Stimulated activated CD4-positive, alpha-beta T cell treated with anti-CD3 and anti-CD28 coated beads, TNF-alpha, amount 100 ng/mL, for 24 hours (primary cell): ENCODE measurements around the gene TNFAIP3.
A peak's percentile ranks its signal among the peaks of the same experiment; 100 is the strongest.

Source experiments
- DNase-seq, 3 experiments: peaks; one replicate each; pipeline ENCODE4 v3.0.0-alpha.2; 2020; ENCODE audit warnings: low read depth in 3 of 3

TNFAIP3 gene

GRCh38 chr6:137902699-137903098 lies 35.6 kb downstream of the TNFAIP3 start:
- no peak for DNase-seq

- no peak for DNase-seq
Measured at GRCh38 chr6:137903274-137903932, 36.3 kb downstream of the TNFAIP3 start.

GRCh38 chr6:137903933-137904821 lies 37.1 kb downstream of the TNFAIP3 start:
- peak in 1 of 3 experiments; percentile 59 for DNase-seq

DNA sequence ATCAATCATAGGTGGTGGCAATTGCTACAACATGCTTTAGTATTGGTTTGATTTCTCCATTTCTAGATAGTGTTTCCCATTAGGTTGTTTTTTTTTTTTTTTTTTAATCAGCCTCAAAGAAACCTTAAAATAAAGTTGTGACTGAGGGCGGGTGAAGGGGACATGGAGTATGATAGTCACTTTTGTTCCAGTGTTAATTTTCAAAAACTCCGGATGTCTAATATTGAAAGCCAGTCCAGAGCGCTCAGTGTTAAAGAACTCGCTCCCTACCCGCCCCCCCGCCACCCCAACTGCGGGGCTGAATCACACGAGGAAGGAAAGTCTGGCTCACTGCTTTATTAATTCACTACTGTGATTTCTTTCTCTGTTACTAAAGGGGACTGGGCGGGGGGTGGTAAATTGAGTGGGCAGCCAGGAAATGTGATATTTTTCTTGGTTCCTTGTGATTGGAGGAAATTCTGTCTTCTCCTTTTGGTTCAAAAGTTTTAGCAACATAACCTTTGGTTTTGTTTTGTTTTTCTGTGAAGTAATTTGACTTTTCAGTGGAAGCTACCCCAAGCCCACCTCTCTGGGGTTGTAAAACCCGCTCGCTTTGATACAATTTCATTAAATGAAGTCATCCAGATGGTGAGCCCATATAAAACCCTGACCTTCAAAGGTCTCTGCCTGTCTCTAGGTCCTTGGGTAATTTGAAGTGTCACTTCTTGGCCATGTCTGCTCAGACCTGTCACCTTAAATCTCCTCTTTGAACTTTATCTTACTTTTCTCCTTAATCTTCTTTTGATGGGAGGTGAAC lies 38.0 kb downstream of the TNFAIP3 start:
- peak; percentile 71 to 90 (median 74) for DNase-seq

DNA sequence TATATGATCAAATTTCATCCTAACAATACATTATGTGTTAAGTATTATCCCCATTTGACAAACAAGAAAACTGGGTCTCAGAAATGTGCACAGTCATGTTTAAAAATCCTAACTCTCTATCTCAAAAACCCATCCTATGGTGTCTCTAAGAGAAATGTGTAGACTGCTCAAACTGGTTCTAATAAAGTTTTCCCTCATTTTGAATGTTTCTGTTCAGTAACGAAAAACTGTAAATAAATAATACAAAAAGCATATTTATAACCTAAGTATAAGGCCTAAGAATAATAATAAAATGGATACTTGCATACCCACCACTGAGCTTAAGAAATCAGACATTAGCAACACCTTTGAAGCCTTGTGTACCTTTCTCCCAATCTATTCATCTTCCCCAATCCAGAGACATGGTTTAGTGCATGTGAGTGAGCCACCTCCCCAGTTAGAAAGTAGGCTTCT lies 39.0 kb downstream of the TNFAIP3 start:
- DNase-seq = no peak

DNA sequence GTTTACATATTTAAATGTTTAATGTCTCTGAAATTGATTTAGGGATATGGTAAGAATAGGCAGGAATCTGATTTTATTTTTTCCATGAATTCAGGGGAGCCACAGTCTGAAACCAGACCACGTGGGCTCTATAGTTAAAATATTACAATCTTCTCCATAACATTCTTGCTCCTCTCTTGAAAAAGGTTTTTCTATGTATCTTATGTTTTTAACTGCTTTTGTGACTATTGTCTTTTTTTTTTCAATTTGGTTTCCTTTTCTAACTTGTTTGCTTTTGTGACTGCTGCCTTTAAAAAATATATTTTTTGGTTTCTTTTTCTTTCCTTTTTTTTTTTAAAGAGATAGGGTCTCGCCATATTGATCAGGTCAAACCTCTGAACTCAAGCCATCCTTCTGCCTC lies 40.1 kb downstream of the TNFAIP3 start:
- no peak for DNase-seq

DNA sequence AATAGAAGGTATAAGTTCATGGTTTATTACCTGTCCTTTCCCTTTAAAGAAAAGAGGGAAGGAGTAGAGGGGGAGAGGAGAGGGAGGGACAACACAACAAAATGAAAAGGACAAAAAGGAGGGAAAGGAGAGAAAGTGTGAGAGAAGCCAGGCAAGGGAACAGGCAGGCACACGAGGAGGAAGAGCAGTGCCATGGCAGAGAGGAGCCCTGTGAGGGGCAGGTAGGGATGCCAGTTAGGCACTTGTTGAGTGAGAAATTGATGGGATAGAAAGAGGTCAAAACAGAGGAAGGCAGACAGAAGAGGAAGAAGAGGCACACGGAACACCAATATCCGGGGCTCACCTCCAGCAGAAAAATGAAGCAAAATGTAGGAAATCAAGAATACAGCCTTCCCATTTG lies 42.5 kb downstream of the TNFAIP3 start:
- DNase-seq = no peak

DNA sequence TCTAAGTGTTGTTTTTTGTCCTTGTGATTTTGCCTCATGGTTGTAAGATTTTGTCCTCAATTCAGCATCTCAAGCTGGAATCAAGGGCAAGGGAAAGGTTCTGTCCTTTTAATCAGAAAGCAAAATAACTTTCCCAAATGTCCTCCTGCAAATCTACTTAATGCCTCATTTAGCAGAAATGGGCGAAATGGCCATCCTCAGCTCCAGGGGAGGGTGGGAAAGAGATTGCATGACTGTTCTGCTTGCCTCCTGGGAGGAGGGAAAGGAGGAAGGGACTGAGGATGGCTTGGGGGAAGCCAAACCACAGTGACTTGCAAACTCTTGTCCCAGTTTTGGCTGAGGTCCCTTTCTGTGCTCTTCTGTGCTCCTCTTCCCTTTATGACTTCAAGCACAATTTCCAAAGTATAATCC lies 43.4 kb downstream of the TNFAIP3 start:
- DNase-seq = no peak

DNA sequence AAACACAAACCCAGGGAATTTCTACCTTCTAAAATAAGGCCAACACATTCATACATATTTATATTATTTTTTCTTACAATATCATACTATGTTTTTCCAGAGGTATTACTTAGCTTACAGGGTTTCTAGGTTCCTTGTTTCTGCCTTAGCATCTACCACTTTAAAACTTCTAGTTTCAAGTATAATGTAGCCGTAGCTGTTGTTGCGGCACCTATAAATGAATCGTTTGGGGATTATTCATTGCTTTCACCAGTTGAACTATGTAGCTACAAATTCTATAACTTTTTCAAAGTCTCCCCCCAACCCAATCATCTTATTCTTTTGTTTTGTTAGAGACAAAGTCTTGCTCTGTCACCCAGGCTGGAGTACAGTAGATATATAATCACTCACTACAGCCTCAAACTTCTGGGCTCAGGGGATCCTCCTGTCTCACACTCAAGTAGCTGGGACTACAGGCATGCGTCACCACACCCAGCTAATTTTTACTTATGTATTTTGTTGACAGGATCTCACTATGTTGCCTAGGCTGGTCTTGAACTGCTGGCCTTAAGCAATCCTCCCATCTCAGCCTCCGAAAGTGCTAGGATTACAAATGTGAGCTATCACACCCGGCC lies 43.9 kb downstream of the TNFAIP3 start:
- DNase-seq = no peak

DNA sequence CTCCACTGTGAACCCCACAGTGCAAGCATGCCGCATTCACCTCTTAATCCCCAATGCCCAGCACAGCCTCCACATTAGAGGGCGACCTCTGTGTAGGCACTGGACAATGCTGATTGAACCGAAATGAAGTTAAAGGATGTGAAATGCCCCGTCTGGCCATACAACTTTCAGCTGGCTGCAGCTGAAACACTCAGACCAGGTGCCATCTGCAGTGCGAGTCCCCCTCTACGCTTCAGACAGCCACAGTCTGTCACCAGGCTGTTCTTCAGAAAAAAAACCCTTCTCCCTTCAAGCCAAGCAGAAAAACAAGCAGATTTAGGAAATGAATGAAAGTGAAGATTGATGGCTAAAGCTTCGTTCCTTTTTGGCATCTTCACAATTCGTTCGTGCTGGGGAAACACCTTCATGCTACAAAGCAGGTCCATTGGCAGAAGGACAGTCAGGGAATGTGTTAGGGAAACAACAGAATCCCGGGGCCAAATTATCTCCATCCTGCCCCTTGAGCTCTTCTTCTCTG lies 44.7 kb downstream of the TNFAIP3 start:
- no peak for DNase-seq

DNA sequence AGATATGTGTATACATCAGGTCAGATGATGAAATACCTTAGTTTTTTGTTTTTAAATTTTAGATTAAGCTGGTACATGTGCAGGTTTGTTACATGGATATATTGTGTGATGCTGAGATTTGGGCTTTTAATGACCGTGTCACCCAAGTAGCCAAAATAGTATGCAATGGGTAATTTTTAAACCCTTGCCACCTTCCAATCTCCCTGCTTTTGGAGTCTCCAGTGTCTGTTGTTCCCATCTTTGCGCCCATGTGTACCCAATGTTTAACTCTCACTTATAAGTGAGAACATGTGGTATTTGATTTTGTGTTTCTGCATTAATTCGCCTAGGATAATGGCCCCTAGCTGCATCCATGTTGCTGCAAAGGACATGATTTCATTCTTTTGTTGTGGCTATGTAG lies 45.8 kb downstream of the TNFAIP3 start:
- DNase-seq = no peak

DNA sequence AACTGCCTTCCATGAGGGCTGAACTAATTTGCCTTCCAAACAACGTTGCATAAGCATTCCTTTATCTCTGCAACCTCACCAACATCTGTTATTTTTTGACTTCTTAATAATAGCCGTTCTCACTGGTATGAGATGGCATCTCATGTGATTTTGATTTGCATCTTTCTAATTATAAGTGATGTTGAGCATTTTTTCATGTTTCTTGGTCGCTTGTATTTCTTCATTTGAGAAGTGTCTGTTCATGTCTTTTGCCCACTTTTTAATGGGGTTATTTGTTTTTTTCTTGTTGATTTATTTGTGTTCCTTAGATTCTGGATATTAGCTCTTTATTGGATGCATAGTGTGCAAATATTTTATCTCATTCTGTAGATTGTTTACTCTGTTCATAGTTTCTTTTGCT lies 46.4 kb downstream of the TNFAIP3 start:
- DNase-seq = no peak

DNA sequence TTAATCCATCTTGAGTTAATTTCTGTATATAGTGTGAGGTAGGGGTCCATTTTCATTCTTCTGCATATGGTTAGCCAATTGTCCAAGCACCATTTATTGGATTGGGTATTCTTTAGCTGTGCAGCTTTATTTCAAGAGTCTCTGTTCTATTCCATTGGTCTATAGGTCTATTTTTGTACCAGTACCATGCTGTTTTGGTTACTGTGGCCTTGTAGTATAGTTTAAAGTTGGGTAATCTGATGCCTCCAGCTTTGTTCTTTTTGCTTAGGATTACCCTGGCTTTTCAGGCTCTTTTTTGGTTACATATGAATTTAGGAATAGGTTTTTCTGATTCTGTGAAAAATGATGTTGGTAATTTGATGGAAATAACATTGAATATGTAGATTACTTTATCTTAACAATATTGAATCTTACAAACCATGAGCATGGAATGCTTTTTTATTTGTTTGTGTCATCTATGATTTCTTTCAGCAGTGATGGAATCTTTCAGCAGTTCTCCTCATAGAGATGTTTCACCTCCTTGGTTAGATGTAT lies 47.0 kb downstream of the TNFAIP3 start:
- no peak for DNase-seq

DNA sequence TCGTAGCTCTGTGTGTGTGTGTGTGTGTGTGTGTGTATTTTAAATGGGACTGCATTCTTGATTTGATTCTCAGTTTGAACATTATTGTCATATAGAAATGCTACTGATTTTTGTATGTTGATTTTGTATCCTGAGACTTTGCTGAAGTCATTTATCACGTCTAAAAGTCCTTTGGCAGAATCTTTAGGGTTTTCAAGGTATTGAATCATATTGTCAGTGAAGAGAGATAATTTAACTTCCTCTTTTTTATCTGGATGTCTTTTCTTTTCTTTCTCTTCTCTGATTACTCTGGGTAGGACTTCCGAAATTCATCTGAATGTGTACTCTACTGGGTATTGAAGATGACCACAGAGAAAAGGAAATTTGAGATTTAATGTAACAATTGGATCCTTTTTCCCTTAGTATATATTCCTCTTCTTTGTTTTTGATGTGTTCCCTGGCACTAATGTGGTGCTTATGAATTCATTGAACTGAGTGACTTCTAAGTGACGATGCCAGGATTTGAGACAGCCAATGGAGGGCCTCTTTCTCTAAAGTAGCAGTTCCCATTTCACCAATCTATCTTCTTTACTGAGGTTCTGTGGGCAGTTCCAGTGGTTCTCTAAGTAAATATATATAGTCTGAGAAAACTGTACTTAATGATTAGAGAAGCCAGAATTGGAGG lies 47.6 kb downstream of the TNFAIP3 start:
- DNase-seq = no peak

DNA sequence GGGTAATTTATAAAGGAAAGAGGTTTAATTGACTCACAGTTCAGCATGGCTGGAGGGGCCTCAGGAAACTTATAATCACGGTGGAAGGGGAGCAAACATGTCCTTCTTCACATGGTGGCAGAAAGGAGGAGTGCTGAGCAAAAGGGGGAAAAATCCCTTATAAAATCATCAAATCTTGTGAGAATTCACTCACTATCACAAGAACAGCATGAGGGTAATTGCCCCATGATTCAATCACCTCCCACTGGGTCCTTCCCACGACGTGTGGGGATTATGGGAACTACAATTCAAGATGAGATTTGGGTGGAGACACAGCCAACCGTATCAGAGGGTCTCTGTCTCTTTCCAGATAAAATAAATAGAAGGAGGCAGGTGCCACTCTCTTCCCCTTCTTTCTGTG lies 48.7 kb downstream of the TNFAIP3 start:
- DNase-seq = no peak

- no peak for DNase-seq
Measured at GRCh38 chr6:137917551-137918325, 50.7 kb downstream of the TNFAIP3 start.

DNA sequence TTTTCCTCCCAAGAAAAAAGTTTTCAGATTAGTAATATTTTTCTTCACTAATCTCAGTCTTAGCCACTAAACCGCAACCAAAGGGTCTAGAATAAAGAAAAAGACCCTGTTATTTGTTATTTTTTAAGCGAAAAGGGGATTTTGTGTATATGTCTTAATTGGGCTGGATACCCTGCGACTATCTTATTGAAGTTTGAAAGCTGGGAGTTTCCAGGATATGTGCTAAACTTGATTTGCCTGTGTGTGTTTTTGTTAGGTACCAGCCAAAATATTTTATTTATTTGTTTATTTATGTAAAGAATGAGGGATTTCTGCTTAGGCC lies 52.4 kb downstream of the TNFAIP3 start:
- no peak for DNase-seq

- no peak for DNase-seq
Measured at GRCh38 chr6:137919837-137920730, 53.0 kb downstream of the TNFAIP3 start.

DNA sequence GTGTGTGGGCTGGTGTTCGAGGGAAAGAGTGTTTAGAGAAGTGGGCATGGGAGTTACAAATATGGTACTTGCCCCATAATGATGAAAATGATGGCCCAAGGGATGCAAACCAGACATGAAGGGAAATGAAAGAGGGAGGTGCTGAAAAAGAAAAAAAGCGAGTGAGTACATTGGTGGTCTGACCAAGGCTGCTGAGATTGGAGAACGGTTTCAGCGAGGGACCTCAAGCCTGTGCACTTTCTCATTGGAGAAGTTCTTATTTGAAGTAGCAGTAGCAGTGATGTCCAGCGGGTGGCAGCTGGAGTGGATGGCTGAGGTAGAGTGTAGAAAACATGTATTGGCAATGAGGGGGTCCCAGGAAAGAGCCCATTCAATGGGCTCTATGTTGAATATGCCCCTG lies 54.8 kb downstream of the TNFAIP3 start:
- no peak for DNase-seq
